NCI-H2227 (cell line): ENCODE data around the gene GAK.

Experiments
- DNase-seq: peaks from one replicate; lab custom pipeline; 2025; ENCODE audit not compliant: unreplicated experiment; lab: John Stamatoyannopoulos, UW

Gene GAK

DNA sequence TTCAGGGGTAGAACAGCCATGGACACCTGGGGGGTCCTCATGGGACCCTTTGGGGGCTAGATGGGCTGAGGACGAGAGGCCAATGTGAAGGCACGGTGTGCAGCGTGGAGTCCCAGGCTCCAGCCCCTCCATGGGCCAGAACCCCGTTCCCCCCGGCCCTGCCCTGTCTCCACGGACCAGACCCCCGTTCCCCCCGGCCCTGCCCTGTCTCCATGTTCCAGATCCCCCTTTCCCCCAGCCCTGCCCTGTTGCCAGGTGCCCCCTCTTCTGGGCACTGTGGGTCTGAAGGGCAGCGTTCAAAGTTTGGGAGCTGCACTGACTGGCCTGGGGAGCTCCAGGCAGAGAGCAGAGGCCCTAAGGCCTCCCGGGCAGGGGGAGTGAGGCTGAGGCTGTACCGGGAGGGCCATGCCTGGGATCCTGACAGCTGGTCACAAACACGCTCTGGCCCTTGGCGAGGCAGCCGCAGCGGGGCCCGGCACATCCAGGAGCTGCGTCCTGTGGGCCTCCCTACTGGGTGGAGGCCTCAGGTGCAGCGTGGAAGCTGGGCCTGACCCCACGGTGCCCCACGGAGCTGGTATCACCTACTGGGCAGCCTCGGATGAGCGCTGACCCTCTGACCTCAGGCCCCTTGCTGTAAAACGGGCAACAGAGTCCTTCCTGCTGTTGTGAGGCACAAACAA is 32.4 kb upstream of the GAK start:
- DNase-seq, result no peak

DNA sequence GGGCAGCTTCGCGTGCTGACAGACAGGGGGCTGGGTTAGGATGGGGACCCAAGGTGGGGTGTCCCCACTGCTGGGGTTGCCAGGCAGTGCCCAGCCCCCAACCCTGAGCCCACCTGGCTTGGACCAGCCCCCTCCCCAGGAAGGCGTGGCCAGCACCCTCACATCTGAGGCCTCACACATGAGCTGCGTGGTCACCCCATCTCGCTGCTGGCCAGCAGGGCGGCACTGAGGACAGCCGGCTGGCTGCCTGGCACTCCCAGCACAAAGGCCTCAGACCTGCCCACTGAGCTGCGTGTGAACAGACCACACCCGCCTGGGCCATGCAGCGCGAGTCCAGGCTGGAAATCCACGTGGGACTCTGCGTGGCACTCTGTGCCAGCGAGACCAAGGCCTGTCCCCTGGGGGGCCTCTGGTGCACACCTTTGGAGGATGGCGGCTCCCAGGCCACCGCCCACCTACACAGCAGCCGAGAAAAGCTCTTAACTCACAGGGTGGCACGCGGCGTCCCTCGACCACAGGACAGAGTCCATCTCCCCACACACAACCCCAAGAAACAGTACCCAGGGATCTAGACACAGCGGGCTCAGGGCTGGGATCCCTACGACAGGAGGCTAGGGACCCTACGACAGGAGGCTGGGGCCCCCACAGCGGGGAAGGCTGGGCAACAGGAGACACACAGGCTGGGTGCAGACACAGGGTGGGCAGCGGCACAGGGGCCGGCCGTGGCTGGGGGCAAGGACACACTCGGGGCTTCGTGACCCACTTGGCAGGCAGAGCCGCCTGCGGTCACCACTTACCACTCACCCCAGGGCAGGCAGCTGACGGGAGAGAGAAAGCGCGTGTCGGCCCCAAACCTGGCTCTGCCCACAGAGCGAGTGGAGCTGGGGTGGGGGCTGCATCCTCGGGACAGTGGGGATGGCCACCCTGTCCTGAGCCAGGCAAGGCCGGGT is 31.4 kb upstream of the GAK start:
- DNase-seq, result no peak

DNA sequence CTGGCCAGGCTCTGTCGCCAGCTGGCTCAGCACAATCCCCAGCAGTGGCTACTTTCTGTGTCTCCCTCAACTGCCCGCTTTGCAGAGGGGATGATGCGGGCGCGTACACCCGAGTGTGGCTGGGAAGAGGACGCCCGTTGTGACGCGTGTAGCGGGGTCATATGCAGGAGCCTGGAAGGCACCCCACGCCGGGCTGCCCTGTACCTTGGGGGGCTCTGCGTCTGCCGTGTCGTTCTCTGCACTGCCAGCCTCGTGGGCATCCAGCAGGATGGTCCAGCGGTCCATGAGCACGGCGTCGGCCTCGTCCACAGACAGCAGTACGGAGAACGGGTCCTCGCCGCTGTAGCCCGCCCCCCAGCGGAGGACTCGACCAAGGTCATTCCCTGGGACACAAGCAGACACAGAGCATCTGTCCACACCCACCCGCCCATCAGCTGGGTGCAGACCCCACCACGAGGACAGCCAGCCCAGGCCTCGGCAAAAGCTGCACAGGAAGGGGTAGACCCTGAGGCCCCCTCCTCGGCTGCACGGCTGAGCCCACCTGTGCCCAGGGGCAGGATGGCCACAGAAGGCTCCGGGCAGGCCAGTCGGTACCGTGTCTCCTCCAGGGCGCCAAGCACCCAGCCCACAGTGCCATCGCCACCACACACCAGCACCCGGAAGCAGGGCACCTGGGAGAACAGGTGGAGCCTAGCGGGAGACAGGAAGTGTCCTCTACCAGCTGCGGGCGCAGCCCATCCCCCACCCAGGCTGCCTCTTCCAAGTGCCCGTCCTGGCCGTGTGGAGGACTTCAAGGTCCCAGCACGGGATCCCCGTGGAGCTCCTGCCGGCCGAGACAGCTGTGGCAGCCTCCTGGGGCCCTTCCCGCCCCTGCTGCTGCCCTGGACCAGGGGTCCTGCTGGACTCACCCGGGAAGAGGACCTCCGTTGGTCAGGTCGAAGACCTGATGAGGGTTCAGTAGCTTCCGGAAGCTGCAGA is 30.4 kb upstream of the GAK start:
- DNase-seq, result no peak

DNA sequence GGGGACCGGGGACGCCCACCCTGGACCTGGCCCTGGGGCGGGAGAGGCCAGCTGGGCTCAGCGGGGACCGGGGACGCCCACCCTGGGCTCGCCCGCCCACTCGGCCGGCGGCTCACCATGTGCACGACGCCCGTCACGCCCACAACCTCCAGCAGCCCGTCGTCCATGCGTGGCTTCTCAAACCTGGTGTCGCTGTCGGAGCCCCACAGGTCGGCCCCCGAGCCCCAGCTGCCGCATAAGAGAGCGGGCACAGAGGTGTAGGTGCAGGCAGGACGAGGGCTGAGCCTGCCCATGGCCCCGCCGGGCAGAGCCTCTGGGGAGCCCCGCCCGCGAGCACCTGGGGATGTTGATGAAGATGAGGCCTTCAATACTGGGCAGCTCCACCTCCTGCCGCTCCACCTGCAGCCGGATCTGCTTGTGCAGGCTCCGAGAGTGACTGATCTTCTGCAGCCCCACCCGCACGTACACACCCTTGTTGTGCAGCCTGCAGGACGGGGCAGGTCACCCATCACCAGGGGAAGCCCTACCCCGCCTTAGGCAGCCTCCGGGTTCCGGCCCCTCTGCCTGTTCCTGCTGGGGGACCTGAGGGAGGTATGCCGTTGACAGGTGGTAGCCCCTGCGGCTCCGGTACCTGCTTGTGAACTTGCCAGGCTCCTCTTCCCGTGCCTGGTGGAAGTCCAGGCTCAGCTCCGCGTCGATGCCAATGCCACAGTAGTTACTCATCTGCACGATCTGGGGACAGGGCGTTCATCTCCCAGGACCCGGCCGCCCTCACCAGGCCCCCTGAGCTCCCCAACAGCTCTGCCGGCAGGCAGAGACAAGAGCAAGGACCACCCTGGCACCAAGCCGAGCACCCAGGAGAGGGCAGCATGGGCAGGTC is 29.5 kb upstream of the GAK start:
- no peak for DNase-seq

DNA sequence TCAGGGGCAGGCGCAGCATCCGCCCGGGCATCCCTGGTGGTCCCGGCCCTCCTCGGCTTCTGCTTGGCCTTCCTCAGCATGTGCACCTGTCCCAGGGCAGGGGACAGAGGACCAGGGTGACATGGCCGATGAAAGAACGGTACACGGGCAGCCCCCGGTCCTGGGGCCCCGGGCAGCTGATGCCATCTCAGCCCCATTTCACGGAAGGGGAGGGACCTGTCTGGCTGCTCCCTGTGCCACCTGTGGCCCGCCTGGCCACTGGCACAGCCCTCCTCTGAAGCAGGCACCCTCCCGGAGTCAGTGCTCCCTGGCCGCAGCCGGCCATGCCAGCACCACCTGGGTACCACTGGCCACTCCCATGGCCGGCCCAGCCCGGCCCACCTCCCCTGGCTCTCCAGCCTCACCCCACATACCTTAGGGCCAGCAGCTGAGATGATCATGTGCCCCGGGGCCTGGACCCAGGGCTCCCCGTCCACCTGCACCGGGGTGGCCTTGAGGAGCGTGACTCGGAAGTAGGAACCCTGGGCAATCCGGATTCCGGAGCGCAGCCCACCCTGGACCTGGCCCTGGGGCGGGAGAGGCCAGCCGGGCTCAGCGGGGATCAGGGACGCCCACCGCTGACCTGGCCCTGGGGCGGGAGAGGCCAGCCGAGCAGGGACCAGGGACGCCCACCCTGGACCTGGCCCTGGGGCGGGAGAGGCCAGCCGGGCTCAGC is 28.7 kb upstream of the GAK start:
- DNase-seq, result no peak

DNA sequence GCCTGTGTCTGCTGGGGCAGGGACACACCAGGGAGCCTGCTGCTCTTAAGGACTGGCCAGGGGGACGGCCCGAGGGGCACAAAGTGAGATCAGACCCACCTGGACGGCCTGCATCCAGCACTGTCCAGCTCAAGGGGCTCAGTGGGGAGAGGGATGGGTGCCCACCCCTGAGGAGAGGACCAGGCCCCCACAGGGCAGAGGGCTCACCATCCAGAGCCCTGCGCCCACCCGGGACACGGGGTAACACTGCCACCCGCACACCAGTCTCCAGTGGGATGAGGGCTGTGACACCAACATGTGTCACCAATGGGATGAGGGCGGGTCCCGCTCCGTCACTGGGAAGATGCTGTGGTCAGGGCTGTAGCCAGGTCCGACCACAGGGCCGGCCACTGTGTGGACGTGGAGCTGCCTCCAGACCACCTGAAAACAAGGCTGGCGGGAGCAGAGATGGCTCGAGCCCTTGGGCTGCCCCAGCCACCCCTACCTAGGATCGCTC is 28.1 kb upstream of the GAK start:
- DNase-seq, result no peak

DNA sequence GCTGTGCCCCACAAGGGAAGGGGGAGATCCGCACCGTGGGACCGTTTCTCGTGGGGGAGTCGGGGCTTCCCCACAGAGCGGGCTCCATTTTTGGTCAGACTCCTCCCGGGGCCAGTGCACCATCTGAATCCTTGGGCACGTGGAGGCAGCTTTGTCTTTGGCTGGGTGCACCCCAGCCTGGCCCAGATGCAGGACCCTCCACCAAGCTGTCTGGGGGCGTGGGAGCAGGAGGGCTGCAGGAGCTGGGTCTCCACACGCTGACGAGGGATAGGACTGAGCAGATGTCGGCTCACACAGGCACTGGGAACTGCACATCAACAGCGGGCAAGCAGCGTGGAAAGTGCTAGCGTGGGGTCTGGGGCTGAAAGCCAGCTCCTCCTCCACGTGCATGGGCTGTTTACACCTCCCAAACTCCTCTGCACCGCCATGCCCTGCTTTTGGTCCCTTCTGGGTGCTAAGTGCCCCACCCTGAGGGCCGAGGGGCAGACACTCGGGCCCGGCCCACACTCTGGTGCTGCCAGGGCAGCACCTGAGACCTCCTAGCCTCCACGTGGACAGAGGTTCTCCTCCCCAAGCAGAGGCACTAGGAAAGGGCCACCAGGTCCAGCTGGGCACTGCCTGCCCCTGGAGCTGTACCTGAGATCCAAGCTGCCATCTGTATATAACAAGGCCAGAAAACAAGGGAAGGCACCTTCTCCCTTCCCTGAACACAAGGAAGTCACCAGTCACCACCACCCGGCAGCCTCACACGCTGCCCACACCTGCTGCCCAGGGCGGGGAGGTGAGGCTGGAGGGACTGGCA is 27.4 kb upstream of the GAK start:
- no peak for DNase-seq

DNA sequence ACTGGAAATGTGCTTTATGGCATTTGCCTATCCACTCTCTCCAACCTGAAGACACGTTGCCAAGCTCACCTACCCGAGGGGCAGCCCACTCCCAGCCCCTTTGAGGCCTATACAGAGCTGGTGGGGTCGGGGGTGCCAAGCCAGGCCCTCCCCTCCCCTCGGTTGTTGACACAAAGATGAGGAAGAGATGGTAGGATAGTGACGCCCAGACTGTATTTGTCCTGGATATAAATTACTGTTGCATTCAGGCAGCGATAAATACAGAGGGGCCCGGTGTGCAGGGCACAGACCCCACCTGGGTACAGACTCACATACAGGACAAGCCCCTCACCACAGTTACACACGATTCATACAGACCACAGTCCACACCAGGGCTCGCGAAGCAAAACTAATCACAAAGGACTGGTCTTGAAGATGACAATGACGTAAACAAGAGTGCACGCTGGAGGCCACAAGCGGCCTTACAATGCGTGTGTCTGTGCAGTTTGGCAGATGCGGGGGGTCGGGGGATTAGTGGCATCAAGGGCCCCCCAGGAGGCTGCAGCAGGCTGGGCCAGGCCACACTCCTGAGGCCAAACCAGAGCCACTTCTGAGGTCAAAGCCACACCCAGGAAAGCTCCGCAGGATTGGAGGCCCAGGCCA is 26.7 kb upstream of the GAK start:
- no peak for DNase-seq

DNA sequence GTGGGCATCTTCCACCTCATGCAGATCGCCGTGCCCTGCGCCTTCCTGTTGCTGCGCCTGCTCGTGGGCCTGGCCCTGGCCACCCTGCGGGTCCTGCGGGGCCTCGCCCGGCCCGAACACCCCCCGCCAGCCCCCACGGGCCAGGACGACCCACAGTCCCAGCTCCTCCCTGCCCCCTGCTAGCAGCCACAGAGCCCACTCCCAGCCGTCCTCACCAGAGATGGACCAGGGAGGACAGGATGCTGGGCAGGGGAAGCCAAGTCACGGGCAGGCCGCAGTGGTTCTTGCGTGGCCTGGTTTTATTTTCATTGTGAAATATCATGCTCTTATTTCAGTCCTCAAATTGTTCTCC is 26.2 kb upstream of the GAK start:
- DNase-seq, result no peak

DNA sequence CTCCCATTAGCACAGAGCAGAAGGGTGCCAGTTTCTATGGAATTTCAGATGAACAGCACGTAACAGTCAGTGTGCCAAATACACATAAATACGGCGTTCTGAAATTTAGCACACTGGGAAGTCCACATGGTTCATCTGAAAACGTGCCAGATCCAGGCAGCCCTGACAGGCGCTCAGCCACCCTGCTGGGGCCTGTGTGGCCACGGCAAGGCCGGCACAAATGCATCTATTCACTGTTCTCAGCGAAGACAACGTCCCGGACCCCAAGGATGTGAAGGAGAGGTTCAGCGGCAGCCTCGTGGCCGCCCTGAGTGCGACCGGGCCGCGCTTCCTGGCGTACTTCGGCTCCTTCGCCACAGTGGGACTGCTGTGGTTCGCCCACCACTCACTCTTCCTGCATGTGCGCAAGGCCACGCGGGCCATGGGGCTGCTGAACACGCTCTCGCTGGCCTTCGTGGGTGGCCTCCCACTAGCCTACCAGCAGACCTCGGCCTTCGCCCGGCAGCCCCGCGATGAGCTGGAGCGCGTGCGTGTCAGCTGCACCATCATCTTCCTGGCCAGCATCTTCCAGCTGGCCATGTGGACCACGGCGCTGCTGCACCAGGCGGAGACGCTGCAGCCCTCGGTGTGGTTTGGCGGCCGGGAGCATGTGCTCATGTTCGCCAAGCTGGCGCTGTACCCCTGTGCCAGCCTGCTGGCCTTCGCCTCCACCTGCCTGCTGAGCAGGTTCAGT is 25.6 kb upstream of the GAK start:
- no peak for DNase-seq

DNA sequence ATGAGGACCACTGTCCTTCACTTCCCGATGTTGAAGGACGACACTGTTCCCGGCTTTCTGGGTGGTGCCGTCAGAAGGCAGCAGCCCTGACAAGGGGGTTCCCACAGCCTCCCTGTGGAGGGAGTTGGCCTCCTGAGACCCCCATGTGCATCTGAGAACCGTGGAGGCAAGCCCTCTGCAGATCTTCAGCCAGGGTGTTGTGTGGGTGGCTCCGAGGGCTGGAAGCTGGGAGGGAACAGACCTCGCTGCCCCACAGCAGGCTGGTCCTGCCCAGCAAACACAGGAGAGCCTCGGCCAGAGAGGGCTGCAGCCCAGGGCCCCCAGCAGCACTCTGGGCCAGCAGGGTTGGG is 25.1 kb upstream of the GAK start:
- DNase-seq, result no peak

DNA sequence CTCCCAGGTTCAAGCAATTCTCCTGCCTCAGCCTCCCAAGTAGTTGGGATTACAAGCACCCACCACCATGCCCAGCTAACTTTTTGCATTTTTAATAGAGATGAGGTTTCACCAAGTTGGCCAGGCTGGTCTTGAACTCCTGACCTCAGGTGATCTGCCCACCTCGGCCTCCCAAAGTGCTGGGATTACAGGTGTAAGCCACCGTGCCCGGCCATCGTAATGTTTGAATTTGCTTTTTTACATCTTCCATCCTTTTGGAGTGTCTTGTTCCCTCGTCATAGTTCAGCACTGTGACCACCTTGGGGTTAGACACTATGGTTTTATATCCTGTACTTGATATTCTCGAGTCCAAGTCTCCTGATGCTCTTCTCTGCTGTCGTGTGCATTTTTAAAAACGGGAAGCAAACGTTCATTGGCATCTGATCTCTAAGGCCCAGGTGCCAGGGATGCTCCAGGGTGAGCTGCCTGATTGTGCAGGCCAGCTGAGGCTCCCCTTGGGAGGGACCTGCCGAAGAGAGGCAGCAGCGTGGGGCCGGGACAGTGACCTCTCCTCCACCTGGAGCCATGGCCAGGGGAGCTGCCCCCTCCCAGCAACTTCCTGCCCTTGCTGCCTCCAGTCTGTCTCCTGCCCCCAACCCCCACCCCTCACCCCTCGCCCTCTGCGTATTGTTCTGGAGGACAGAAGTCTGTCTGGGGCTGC is 24.6 kb upstream of the GAK start:
- DNase-seq, result no peak

DNA sequence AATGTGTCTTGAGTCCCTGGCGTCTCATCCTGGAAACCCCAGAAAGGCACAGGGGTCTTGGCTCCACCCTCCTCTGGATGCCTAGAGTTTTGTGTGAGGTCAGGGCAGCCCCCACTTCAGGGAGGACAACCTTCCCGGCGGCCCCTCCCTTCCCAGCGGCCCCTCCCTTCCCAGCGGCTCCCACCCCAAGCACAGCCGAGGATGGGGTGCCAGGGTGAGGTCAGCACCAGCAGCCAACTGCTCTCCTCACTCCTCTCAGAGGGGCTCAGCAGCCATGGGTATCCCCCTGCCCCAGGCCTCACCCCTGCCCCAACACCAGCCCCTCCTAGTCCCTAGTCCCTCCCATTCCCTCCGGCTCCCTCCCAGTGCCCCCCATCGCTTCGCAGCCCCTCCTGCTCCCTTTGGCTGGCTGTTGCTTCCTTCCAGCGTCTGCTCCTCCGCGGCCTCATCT is 23.8 kb upstream of the GAK start:
- no peak for DNase-seq

DNA sequence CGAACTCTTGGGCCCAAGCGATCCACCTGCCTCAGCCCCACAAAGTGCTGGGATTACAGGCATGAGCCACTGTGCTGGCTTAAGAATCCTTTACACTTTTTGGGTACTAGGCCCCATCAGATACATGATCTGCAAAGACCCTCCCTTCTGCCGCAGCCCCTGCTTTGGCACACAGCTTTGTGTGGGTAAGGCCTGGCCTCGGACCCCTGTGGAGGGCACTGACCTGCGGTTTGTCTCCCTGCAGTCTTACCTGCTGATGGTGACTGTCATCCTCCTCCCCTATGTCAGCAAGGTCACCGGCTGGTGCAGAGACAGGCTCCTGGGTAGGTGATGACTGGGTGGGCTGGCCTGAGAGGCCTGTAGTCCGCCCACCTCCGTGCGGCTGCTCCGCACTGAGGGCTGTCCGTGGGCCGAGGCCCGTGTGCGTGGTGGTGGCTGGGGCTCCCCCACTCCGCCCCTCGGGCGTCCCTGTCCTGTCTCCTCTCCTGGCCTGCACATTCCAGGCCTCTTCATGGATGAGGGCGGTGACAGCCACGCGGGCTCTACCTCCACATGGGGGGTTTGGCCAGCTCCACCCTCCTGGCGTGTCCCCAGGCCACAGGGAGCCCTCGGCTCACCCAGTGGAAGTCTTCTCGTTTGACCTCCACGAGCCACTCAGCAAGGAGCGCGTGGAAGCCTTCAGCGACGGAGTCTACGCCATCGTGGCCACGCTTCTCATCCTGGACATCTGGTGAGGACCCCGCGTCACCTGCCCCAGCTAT is 23.2 kb upstream of the GAK start:
- no peak for DNase-seq

DNA sequence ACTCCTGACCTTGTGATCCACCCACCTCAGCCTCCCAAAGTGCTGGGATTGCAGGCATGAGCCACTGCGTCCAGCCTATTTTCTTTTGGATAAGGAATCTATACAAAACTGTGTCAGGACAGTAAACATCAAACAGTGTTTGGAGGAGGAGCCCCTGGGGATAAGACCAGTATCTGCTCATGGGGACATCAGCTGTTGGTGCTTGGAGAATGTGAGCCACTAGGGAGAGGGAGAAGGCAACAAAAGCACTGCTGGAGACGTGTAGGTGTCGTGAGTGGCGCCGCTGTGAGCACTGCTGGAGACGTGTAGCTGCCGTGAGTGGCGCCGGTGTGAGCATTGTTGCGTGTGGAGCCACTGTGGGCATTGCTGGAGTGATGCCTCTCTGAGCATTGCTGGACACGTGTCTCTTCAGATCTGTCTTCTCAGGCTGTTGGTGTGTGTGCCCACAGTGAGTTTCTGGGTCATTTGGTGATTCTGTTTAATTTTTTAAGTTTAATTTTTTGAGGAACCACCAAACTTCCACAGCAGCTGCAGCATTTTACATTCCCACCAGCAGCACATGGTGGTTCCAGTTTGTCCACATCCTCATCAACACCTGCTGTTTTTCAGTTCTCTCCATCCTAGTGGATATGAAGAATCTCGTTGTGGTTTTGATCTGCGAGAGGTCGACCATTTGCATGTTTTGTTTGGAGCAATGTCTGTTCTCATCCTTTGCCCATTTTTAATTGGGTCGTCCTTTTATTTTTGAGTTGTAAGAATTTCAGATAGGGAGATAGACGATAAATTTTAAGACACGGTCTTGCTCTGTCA is 22.3 kb upstream of the GAK start:
- DNase-seq, result no peak

DNA sequence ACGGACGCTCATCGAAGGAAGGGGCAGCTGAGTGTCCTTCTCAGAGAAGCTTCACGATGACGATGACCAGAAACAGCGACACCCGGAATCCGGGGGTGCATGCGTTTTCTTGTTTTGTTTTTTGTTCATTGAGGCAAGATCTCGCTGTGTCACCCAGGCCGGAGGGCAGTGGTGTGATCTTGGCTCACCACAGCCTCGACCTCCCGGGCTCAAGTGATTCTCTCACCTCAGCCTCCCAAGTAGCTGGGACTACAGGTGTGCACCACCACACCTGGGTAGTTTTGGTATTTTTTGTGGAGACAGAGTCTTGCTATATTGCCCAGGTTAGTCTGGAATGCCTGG is 21.4 kb upstream of the GAK start:
- DNase-seq, result no peak
